Erythroblast (primary cell): ENCODE data around the gene TLR3.

Source experiments
- DNase-seq, 2 experiments: peaks; one replicate each; lab custom pipeline; 2025; lab: John Stamatoyannopoulos, UW
- GATA1 ChIP-seq: IDR thresholded peaks from 2 replicates; pipeline ENCODE4 v1.6.1; 2011; ENCODE audit warnings: low read depth, mild to moderate bottlenecking, control low read depth, low read length, moderate library complexity
- POLR2A ChIP-seq: IDR thresholded peaks from 2 replicates; pipeline ENCODE4 v1.6.1; 2011; ENCODE audit warnings: mild to moderate bottlenecking, low read length

Gene TLR3

DNA sequence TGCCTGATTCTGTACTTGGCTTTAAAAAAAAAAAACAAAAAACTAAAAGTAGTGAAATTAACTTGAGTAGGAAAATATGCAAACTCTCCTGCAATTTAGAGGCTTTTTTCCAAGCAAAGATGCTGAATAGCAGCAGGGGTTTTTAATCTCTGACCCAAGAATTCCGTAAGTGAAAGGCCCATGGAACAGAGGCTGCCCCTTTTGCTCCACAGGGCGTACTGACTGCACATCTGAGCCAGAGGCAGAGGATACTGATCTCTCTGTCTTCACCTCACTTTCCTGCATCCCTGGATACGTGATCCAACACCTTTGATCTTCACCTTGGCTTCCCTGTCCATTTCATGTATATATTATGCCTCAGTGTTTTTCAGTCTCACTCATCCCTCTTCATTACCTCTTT is 39.4 kb downstream of the TLR3 start:
- DNase-seq: no peak
- no peak for TF ChIP-seq POLR2A
- no peak for TF ChIP-seq GATA1

DNA sequence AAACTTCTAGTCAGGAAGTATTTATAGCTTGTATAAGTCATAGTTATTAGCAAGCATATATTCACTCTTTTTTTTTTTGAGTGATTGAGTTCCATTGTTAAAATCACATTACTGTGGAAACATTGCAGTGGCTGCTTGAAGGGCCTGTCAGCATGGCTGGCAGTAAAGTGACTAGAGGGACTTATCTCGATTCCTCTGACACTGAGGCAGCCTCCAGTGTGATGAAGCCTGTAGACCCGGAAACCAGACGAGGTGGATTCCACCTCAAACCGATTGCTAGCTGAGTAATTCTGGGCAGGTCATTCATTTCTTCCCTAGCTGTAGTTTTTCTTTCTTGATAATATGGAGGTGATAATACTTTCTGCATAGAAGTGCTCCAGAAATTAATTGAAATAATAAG is 40.3 kb downstream of the TLR3 start:
- no peak for TF ChIP-seq POLR2A
- no peak for TF ChIP-seq GATA1

DNA sequence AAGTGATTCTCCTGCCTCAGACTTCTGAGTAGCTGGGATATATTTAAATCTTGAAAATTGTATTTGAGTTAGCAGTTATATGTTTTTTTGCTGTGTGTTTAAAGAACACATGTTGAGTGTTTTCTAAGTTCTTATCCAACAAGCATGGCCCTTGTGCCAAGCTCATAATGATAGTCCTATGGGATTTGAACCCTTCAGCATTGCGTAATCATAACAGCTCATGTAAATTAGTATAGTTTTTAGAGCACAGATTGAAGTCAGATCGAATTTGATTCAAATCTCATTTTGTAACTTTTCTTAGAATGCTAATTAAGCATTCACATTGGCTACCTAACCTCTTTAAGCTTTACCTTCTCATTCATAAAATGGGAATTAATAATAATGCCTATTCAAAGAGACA is 47.7 kb downstream of the TLR3 start:
- TF ChIP-seq POLR2A: no peak
- no peak for TF ChIP-seq GATA1
- DNase-seq: no peak

More for the DNA sequence above, 40.3 kb downstream of the TLR3 start:
- DNase-seq: no peak

DNA sequence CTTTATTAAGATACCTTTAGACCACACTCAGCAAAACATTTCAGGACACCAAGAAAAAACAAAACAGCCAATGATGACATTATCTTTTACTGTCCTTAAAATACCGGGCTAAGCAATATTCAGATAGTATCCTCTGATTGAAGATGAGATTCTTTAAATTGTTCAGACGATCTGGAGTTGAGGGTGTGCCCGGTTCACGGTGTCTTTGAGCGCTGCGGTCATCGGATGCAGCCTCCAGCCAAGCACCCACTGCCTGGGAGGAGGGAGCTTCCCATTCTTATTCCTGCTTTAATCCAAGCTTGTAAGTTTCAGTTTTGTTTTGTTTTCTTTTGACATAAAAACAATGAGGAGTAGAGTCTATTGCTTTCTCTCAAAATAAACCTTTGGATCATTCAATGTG is 49.6 kb downstream of the TLR3 start:
- DNase-seq: no peak
- TF ChIP-seq POLR2A: no peak
- TF ChIP-seq GATA1: no peak

DNA sequence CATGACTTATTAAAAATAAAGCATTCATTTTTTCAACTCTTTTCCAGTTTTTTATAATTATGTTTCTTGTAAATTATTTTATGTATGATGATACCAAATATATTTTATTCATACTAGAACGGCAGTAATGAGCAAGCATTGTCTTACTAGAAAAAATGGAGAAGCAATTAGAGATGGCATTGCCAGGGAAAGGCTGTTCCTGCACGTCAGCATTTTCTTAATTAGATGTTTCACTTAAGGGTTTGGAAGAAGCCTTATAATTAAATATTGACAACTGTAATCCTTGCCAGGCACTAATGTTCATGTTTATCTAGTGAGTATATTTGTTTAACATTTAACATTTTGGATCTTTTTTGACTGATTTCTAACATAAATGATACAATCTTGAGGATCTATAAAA is 52.1 kb downstream of the TLR3 start:
- TF ChIP-seq POLR2A: no peak
- no peak for TF ChIP-seq GATA1
- DNase-seq: no peak

DNA sequence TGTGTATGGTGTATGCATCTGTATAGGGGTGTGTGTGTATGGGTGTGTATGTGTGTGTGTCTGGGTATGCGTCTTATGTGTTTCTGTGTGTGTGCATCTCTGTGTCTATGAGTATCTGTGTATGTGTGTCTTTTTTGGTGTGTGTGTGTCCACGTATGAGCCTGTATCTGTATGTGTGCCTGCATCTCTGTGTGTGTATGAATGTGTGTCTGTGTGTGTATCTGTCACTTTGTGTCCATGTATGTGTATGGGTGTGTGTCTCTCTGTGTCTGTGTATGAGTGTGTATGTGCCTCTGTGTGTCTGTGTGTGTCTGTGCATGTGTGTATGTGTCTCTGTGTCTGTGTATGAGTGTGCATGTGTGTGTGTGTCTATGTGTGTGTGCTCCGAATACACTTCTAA is 59.9 kb downstream of the TLR3 start:
- TF ChIP-seq POLR2A (no peak), GATA1 (no peak)
- DNase-seq: no peak

DNA sequence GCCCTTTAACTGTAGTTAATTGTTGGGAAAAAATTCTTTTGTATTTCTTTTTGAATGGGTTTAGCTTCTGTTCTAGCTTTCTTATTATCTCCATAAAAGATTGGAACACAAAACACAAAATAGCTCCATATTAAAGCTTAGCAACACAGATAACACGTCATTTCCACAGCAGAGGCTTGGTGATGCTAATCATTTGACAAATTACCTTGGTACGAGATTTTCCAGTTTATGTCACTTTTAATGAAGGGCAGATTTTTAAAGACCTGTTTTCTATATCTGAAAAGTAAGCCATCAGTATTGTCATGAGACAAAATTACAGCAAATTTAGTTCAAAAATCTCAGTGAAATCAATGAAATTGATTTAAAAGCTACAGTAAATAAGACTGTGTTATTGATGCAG is 63.0 kb downstream of the TLR3 start:
- DNase-seq: no peak
- no peak for TF ChIP-seq POLR2A

DNA sequence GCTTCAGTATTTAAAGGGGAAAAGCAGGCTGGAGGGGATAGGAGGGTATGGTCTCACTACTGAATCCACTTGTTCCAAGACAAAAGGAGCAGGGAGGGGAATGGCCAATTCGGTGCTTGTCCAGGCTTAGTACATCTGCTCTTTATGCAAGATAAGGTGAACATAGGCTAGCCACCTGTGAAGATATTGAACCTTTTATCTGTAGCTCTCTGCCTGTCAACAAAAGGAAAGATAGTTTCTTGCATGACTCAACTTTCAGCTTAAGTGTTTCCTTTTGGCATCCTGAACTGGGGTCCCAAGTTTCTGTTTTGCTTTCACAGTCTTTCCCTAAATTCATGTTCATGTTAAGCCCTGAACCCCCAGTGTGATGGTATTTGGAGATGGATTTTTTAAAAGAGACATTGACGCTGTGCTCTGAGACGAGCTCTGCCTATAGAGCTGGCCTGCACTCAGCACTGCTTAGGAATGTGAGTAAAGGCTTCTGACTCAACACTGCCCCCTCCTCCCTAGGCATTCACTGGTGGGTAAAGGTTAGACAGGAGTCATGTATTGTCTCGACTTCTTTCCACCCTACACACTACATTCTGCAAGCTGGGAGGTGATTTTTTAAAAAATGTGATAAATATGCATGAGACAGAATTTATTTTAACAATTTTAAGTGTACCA is 63.8 kb downstream of the TLR3 start:
- no peak for TF ChIP-seq GATA1
- DNase-seq: no peak

DNA sequence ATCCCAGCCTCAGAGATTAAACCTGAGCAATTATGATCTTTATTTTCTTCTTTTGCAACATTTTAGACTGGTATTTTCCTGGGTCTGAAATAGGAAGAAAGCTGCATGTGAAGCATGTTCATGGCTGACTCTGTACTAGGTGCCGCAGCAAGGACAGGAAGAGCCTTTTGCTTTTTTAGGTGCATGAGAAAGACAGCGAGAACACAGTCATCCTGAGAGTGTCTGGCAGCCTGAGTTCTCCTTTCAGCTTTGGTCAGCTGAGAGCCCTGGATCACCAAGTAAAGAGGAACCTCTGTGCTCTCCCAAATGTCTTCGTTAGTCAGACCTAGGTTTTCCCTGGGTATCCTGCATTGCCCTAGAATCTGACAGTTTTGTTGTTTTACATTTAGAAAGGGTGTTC is 65.3 kb downstream of the TLR3 start:
- no peak for TF ChIP-seq POLR2A
- no peak for TF ChIP-seq GATA1
- no peak for DNase-seq

DNA sequence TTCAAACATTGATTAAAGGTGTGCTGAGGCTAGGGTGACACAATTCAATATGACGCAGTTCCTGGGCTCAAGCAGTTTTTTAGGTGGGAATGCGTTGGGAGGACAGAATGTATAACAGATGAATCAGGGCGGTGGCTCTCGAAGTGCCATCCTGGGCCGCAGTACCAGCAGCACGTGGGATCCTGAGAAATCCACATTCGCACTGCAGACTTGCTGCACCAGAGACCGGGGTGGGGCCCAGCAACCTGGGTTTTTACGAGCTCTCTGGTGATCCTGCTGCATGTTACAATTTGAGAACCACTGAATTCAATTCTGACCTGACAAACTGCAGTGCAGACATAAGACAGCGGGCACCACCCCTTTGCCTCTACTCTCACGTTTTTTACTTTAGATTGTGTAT is 65.9 kb downstream of the TLR3 start:
- TF ChIP-seq GATA1: no peak
- TF ChIP-seq POLR2A: no peak
- DNase-seq: no peak

DNA sequence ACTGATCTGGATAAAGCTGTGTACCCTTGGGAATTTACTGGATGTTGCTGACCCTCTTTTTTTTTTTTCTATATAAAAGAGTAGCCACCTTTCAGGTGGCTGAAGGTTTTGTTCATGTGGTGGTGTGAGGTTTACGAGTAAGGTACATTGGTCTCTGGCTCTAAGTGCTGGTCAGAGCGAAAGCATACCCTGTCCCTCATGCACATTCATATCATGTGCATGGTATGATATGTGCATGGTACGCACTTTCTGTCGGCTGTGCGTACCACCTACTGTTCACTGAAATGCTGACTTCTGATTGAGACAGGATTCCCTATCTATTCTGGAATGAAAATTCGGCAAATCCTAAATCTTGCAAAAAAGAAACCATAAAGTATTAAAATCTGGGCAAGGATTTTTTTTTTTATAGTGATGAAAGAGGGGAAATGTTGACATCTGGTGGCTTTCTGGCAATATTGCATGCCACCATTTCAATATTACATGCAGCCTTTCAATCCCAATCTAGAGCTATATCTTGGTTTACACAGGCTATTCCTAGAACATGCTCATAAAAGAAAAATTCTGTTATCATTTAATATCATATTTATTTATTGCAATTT is 68.3 kb downstream of the TLR3 start:
- DNase-seq: peak in 1 of 2 experiments; percentile 5
- TF ChIP-seq GATA1 (no peak), POLR2A (no peak)
